Vagina (tissue), 2 donors: ENCODE results near the gene TMEM140.

Source experiments
- CTCF ChIP-seq, 3 experiments: fragments of 450-650 bp in 2 of 3; fragments of 200-600 bp in 1 of 3; sonication (generic) in 1 of 3; IDR thresholded peaks; one replicate each; pipeline ENCODE4 v1.5.1; 2017 to 2019; ENCODE audit warnings: antibody characterized with exemption in 3 of 3, mild to moderate bottlenecking in 2 of 3, moderate library complexity in 2 of 3
- POLR2A ChIP-seq, 2 donors: fragments of 450-650 bp; IDR thresholded peaks; one replicate each; pipeline ENCODE4 v1.6.1; 2017; ENCODE audit warnings: antibody characterized with exemption in 2 of 2, mild to moderate bottlenecking in 2 of 2, moderate library complexity in 2 of 2

- TF ChIP-seq CTCF (IDR thresholded peaks at IDR 0.05) (no peak), POLR2A (IDR thresholded peaks at IDR 0.05) (no peak)
These were observed 36.5 kb downstream of the TMEM140 start for GRCh38 chr7:135184254-135184841.
